GF-D8 (cell line): ENCODE results near the gene HOXA11.

ENCODE experiments used
- DNase-seq: peaks from one replicate; lab custom pipeline; 2025; lab: John Stamatoyannopoulos, UW

Gene HOXA11

DNA sequence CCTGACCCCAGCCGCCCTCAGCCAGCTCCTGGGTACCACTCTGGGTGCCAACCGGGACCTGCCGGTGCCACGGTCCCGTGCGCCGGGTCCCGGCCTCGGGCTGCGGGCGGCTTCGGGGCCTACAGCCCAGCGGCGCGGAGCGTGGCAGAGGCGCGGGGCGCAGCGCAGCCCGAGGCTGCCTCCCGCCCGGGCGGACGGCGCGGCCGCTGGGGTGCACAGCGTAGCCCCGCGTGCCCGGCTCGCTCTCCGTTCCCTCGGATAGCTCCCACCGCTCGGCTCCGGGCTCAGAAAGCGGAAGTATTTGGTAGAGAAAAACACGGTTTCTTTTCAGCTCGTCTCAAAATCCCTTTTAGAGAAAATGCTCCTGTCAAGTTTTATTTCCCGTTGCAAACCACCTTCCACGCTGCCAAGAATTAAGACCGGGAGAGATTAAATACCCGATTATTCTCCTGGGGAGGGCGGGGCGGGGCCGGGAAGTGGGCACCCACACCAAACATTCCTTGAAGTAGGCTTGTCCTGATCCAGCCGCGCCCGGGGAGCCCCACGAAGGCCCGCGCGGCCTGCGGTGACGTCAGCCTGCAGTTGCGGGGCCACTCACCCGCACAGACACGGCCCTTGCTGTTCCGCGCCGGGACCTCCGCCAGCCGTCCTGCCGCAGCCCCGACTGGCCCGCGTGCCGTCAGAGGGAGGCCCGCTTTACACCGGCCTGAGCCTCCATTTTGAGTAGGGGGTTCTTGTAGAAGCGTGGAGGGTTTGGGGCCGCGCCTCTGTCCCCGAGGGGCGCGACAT, 7.7 kb upstream of the HOXA11 start:
- no peak for DNase-seq

DNA sequence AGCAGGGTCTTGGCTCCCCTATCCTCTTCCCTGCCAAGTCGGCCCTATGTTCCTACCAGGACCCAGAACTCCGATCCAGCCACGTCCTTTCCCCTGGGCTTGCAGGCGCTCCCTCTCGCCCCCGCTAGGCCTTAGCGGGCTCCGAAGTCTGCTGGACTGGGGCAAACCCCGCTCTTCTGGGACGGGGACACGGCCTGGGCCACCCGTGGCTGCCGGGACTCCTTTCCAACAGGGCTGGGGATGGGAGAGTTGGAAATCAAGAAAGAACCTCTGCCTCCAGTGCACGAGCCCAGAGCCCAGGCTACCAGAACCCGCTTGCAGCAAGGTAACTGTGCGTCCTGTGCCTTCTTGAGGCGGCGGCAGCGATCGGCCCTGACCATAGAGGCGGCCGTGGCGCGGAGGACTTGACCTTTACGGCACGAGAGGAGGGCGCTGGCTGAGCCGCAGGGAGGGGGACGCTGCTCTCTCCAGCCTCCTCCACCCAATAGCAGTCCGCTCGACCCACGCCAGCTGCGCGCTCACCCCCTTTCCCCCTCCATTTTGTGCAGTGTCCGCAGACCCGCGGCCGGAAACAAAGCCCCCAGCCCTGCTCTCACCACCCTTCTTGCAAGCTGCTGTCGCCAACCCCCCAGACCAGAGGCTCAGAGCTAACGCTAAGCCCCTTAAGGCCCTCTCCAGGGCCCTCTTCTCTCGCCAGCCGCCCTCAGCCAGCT, 7.0 kb upstream of the HOXA11 start:
- DNase-seq = no peak

DNA sequence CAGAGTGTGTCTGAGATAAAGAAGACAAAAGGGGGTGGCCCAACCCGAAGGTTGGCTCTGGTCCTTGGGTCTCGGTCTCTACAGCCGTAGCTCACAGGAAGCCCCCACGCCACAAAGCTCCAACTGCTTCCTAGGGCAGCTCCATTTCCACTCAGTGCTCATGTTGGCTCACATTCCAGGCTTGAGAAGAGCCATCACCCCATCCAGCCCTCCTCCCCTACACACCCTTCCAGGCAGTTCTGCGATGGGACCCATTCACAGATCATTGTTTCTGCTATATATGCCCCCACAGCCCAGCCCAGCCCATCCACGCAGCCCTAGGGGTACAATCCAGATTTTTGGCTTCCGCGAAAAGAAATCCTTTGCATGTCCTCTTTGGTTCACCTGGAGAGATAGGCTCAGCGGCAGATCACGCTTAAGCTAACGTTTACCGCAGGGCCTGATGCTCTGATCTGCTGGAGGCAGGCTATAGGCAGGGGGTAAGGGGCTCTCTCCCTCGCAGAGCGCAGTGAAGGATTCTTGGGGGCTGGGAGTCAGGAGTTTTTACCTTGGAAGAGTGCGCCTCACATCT, 6.2 kb upstream of the HOXA11 start:
- DNase-seq = no peak

DNA sequence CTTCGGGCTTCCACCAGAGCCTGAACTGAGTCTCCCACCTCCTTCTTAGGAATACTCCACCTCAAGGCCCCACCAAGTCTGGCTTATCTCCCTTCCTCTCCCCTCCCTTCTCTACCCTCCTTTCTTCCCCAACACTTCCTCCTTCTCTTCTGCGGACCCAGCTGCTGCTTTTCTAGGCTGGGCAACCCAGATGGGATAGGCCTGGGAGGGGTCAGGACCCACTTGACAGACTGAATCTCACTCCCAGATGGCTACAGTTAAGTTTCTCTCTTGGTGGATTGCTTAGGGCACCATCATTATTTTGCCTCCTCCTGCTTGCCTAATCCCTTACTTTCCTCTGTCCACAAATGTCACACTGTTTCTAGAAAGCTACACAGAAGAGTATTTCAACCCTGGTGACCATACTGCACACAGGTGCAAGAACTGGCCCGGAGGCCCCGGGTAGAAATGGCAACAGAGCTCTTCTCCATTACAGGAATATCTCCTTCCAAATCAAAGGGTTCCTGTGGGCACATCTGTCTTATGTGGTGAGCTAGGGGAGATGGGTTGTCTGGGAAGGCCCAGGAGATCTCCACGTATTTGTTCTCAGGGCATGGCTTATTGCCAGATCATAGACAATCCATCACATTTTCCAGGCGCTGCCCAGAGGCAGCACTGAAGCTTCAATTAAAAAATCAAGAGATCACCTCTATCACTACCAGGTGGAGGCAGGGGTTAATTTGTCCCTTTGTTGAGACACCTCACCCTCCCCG, 5.1 kb upstream of the HOXA11 start:
- DNase-seq = peak; percentile 78

DNA sequence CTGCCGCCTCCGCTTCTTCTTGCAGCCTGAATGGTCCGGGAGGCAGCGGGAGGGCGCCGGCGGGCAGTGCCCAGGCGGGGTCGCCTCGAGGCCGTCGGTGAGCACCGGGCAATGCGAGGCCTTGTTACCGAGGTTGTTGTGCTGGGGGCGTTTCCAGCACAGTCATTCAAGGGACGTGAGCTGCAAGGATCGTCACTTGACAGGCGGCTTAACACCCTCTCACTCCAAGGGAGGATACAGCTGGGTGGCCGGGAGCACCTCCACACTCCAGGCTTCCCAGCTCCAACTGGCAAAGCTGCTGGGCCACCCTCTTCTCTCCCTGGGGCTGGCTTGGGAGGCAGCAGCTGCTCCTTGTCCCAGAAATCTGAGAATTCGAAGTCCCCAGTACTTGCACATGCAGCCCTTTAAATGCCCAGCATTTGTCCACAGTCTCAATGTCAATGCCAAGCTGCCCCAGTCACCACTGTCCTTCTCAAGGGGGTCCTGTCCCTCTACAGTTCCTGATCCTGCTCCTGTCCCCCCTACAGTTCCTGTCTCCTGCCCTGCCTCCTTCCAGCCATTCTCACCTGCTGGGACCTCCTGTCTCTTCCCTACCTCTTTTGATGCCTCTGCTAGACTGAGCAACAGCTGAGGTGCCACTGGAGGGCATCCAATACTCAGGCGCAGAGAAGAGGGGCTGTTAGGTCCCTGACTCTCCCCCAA, 4.4 kb upstream of the HOXA11 start:
- peak; percentile 65 for DNase-seq

DNA sequence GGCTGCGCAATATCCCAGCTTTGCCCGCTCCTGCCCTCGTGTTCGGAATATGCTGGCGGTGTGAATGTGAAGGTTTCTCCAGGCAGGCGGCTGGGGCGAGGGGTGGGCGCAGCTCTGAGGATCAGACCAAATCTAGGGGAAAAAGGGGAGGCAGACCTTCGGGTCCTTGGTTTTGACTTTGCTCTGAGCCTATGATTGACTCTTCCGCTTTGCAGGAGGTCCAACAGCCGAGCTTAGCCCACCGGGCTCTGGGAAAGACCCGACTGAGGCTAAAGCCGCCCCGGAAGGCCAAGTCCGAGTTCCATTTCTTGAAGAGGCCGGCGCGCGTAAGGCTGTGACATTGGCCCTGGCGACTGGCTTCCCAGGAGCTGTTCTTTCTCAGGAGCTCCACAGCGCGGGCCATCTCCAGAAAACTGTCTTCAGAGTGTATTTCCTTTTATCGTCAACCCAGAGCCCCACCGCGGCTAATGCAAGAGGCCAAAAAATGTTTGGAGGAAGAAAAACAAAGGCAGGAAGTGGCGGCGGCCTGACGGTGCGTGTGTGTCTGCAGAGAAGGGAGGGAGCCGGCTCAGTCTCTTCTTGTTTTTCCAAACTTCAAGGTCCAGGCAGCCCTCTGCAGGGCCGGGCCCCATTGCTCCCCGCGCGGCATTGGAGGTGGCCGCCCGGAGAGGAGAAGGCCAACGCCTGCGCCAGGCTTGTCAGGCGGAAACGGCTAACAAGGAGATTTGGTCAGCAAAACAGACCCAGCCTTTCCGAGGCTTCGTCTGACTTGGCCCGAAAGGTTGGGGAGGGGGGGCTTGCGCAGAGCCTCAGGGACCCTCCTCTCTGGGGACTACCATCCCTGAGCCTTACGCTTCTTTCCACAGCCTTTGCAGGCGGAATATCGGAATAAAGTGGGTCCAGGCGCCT, 3.6 kb upstream of the HOXA11 start:
- DNase-seq = peak; percentile 83

DNA sequence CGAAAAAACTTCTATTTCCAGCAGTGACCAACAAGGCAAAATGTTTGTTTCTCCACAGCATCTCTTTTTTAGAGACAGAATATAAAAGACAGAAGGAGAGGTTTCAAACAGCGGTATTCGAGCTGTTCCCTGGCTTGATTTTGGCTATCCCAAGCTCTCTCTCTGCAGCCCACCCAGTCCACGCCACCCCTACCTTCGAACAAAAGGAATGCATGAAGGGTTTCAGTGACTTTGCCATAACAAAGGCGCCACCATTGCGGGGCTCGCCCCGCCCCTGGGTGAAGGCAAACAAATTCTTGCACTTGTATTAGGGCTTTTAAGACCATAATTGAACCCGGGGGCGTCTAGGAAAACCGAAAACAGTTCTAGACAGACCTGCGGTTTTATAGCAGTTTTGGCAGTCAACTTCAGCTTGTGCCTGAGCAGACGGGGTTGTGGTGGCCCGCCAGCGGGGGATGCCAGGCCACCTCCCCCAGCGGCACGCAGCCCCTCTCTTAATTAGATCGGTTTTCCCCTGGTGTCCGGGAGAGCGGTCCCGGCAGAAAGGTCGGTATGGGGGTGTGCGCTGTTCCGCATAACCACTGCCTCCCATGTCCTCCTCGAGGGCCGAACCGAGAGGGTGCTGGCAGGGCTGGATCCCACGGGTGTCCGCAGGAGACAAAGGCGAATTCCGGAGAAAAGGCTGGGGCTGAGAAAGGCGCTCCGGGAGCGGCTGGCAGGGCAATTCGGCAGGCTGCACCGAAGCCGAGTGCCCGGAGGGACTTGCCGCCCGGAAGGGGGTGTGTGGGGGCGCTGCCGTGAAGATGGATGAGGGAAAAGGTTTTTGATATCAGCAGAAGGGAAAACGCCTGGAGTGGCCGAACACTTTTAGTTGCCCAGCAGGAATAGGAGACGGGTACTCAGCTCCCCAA, 2.7 kb upstream of the HOXA11 start:
- DNase-seq = no peak

DNA sequence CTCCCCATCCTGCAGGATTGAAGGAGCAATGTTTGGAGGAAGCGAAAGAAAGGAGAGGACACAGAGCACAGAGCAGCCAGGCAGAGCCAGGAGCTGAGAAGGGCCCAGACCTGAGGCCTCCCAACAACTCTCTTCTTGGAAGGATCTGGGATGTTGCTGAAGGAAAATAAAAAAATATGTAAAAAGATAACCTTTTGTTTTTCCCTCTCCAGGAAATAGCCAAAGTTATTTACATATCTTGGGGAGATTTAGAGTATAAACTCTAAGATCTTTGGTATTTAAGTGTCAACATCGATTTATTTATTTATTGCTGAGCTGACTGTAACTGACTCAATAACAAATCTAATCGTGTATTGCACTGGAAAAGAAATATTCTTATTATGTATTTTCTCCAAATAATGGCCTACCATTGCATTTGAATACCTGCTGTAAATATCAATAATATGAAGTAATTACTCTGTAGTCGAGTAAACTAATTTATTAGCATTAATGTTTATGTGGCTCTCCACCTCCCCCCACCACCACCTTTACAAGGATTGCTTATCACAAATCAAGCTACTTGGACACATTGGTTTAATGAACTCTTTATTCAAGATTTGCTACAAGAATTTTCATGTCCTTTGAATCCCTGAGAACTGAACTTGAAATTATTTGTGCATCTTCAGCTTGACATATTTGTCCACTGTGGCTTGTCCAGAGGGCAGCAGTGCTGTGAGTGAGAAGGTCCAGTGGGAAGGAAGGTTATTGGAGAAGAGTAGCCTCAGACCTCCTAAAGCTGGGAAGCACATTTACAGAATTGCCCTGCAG, 1.8 kb upstream of the HOXA11 start:
- DNase-seq = no peak

DNA sequence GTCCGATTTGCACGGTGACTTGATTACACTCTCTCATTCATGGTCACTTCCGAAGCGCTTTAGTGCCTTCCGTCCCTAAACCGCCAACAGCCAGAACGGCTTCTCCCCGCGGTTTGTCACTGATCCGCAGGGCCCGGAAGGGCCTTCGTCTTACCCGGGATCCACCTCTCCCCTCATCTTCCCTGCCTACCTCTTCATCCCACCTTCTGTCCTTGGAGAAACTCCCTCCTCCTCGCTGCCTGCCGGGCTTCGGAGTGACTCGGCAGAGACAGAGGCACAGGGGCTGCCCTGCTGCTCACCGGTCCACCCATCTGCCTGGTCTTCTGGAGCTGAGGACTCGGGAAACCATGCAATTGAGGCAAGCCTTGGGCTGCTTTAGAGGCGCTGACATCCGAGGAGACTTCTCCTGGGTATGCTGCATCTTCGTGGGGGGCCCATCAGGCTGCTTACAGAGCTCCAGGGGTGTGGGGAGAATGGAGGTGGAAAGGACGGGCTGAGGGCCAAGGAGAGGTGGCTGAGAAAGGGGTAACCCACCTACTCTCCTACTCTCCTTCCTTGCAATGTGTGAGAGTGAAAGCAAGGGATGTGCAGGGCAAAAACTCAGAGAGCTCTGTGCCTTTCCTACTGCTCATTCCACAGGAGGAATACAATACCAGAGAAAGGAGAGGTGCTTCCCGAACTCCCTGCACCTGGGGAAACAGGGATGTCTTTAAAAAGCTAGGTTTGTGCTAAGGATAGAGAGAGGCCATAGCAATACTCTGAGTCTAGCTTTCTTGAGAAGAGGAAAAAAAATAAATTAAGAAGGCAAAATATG, 1.0 kb upstream of the HOXA11 start:
- DNase-seq = no peak

DNA sequence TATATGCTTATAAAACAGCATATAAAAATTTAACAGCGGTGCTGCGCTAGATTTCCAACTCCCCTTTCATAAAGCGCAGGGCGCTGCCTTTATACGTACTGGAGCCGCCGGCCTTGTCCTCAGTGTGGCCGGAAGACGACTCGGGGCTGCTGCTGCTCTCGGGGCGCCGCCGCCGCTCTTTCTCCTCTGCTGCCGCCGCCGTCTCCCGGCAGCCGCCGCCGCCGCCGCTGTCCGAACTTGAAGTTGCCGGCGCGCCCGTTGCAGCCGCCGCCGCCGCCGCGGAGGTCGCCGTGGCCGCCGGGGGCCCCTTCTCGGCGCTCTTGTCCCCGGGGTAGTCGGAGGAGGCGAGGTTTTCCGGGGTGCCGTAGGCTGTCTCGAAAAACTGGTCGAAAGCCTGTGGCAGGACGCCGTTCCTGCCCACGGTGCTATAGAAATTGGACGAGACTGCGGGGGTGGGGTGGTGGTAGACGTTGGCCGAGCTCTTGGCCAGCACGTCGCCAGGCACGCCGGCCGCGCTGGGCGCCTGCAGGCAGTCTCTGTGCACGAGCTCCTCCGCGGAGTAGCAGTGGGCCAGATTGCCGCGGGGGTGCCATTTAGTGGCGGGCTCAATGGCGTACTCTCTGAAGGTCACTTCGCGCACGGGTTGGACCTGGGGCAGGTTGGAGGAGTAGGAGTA, 557 bp downstream of the HOXA11 start:
- no peak for DNase-seq

DNA sequence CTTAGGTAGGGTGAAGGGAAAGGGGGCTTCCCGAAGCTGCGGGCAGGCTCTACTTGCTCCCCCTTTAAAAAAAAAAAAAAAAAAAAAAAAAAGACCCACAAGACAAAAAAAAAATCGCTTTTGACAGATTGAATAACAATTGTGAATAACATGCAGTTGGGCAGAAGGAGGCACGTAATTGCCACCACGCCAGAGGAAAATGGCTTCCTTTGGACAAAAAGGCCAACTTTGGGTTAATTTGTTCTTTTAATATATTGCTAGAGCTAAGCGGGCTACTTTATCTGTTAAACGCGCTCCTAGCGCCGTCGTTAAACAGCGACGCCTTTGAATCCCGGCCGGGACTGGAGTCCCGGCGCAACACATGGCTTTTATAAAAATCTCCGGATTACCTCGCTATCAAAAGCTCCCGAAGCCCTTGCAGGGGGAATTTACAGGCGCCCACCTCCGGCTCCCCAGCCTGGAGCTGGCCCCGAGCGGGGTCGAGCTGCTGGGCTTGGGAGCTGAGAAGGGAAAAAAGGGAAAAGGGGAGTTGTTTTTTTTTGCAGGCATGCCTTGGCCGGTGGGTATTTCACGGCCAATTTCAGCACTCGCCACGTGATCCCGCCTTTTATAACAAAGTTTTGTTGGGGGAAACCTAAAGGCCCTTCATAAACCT, 1.2 kb downstream of the HOXA11 start:
- no peak for DNase-seq

DNA sequence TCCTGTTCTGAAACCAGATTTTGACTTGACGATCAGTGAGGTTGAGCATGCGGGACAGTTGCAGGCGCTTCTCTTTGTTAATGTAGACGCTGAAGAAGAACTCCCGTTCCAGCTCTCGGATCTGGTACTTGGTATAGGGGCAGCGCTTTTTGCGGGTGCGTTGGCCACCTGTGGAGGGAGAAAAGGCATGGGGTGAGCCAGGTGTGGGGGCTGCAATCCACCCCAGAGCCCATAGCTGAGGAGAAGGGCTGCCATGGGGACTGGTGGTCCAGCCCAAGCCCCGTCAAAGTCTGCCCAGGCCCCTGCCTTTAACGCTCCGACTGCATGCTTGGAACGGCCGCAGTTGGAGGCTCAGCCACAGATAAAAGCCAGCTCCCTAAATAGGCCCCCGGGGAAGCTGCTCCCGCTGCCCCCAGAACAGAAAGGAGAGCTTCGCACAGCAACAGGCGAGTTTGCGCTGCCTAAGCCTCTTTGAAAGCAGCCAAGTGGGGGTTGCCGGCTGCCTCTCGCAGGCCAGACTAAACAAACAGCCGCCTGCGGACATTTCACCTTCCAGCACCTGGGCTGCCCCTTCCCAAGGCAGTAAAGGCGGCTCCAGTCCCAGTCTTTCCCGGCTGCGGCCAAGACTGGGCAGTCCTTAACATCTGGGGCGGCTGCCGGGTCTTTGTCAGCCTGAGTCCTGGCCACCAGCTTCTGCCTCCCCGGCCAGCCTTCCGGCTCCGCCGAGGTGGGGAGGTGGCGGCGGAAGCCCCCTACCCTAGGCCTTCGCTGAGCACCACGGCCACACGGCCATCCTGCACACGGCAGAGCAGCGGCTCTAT, 2.0 kb downstream of the HOXA11 start:
- no peak for DNase-seq

DNA sequence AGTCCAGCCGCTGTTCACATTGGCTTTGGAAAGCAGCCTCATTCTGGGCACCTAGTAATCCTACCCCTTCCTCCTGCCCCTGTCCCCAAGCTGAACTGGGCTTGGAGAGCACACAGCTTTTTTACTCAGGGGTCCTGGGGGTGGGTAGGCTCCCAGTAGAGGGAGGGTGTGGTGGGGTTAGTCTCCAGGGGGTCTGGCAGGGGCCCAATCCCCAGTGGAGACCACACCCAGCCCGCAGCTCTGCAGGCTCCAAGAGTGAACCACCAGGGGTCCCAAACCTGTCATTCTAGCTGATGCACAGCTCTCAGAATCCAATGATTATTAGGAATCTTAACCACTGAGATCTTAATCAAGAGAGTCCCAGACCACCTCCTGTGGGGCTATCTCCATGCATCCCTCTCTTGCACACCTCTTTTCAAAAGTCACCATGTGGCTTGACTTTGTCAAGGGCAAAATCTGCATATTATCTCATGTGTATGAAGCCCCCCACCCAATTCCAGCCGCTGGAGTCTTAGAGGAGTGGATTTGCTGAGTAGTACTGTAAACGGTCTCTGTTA, 2.7 kb downstream of the HOXA11 start:
- DNase-seq = no peak

DNA sequence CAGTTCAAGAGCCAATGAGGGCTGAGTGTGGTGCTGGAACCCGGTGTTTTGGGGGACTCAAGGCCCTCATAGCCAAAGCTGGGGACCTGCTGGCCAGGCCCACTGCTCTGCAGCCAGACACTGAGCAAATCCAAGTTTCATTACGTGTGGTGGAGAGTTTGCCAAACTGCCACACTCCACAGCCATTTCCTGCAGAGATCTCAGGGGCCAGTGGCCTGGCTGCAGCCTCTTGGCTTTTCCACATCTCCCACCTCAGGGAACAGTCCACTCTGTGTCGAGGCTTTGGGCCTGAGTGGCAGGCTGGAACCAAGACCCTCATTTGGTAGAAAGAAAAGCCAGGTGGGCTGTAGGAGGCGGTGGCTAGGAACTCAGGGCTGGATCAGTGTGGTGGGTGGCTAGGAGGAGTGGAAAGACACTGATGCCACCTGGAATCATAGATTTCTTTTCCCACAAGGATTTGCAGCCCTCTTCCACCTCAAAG, 3.2 kb downstream of the HOXA11 start:
- DNase-seq = no peak
